ENCODE data around the gene FAM83F.

FAM83F gene

GRCh38 chr22:40025856-40026255, 31.1 kb downstream of the FAM83F start:
- TF ChIP-seq FOXP2 (optimal IDR thresholded peaks at IDR 0.05; ENCODE audit: borderline replicate concordance, extremely low read depth, extremely low read length, insufficient read depth) (no peak), REST (IDR thresholded peaks at IDR 0.05; ENCODE audit: insufficient read depth in 1 of 2, low read depth in 2 of 2, low read length in 2 of 2) (no peak), TAF1 (IDR thresholded peaks at IDR 0.05; ENCODE audit: borderline replicate concordance, insufficient read depth, low read length) (no peak), POLR2AphosphoS5 (IDR thresholded peaks at IDR 0.05; ENCODE audit: low read depth, low read length) (no peak), SIN3A (IDR thresholded peaks at IDR 0.05; ENCODE audit: borderline replicate concordance, insufficient read depth, low read length) (no peak)

- TF ChIP-seq POLR2AphosphoS5 (IDR thresholded peaks at IDR 0.05; ENCODE audit: low read depth, low read length) (no peak), TAF1 (IDR thresholded peaks at IDR 0.05; ENCODE audit: borderline replicate concordance, insufficient read depth, low read length) (no peak), SIN3A (IDR thresholded peaks at IDR 0.05; ENCODE audit: borderline replicate concordance, insufficient read depth, low read length) (no peak), FOXP2 (optimal IDR thresholded peaks at IDR 0.05; ENCODE audit: borderline replicate concordance, extremely low read depth, extremely low read length, insufficient read depth) (no peak), REST (IDR thresholded peaks at IDR 0.05; ENCODE audit: insufficient read depth in 1 of 2, low read depth in 2 of 2, low read length in 2 of 2) (no peak)
Measured at GRCh38 chr22:40026641-40027040, 31.9 kb downstream of the FAM83F start.

- no peak for TF ChIP-seq SIN3A (IDR thresholded peaks at IDR 0.05; ENCODE audit: borderline replicate concordance, insufficient read depth, low read length)
- no peak for TF ChIP-seq TAF1 (IDR thresholded peaks at IDR 0.05; ENCODE audit: borderline replicate concordance, insufficient read depth, low read length)
- TF ChIP-seq REST (IDR thresholded peaks at IDR 0.05; ENCODE audit: insufficient read depth in 1 of 2, low read depth in 2 of 2, low read length in 2 of 2): no peak
- TF ChIP-seq FOXP2 (optimal IDR thresholded peaks at IDR 0.05; ENCODE audit: borderline replicate concordance, extremely low read depth, extremely low read length, insufficient read depth): no peak
- no peak for TF ChIP-seq POLR2AphosphoS5 (IDR thresholded peaks at IDR 0.05; ENCODE audit: low read depth, low read length)
Measured at GRCh38 chr22:40027191-40028097, 32.7 kb downstream of the FAM83F start.

- TF ChIP-seq TAF1 (IDR thresholded peaks at IDR 0.05; ENCODE audit: borderline replicate concordance, insufficient read depth, low read length): no peak
- no peak for TF ChIP-seq REST (IDR thresholded peaks at IDR 0.05; ENCODE audit: insufficient read depth in 1 of 2, low read depth in 2 of 2, low read length in 2 of 2)
- TF ChIP-seq SIN3A (IDR thresholded peaks at IDR 0.05; ENCODE audit: borderline replicate concordance, insufficient read depth, low read length): no peak
- TF ChIP-seq FOXP2 (optimal IDR thresholded peaks at IDR 0.05; ENCODE audit: borderline replicate concordance, extremely low read depth, extremely low read length, insufficient read depth): no peak
- TF ChIP-seq POLR2AphosphoS5 (IDR thresholded peaks at IDR 0.05; ENCODE audit: low read depth, low read length): no peak
Measured at GRCh38 chr22:40028098-40028425, 33.3 kb downstream of the FAM83F start.

Measured in PFSK-1 (cell line).